ENCODE results near the gene SETD7.

DNA sequence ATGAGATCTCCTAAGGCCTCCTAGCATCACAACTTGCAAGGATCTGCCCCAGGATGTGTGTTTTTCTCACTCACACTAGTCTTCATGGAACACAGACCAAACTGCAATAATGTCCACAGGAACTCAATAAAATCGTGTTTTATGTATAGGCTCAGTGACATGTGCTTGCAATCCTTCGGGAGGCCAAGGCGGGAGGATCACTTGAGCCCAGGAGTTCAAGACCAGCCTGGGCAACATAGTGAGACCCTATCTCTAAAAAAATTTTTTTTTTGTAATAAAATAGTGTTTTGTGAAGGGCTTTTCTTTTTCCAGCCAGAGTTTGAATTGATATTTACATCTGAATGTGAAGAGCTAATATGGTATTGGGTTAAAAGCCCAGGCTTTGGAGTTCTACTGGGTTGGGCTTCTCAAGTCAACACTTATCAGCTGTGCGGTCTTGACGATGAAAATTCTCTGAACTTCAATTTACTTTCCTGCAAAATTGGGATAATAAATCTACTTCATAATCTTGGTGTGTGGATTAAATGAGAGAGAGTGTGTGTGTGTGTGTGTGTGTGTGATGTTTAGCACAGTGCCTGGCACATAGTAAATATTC, 38.7 kb upstream of the SETD7 start:
- TF ChIP-seq, protein P1, sequence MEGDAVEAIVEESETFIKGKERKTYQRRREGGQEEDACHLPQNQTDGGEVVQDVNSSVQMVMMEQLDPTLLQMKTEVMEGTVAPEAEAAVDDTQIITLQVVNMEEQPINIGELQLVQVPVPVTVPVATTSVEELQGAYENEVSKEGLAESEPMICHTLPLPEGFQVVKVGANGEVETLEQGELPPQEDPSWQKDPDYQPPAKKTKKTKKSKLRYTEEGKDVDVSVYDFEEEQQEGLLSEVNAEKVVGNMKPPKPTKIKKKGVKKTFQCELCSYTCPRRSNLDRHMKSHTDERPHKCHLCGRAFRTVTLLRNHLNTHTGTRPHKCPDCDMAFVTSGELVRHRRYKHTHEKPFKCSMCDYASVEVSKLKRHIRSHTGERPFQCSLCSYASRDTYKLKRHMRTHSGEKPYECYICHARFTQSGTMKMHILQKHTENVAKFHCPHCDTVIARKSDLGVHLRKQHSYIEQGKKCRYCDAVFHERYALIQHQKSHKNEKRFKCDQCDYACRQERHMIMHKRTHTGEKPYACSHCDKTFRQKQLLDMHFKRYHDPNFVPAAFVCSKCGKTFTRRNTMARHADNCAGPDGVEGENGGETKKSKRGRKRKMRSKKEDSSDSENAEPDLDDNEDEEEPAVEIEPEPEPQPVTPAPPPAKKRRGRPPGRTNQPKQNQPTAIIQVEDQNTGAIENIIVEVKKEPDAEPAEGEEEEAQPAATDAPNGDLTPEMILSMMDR (IDR thresholded peaks at IDR 0.05 in 4 of 5, conservative IDR thresholded peaks at IDR 0.05 in 1 of 5): no peak
- TF ChIP-seq POLR2A (IDR thresholded peaks at IDR 0.05): no peak

Data from gastrocnemius medialis (tissue), 4 donors.